Measurements from ENCODE around the gene MRPL51. TPM values are rescaled to one million over a fixed set of nuclear protein-coding genes. Genes with fewer than 3 reads are reported as not detected.
"Not testable (repeated sequence)": the region's sequence is repeated elsewhere in the genome, so short reads cannot be mapped to it uniquely, and the experiment has no call there.

The MRPL51 gene
- total RNA-seq, 1 donor from 2014 or later: 114 TPM

DNA sequence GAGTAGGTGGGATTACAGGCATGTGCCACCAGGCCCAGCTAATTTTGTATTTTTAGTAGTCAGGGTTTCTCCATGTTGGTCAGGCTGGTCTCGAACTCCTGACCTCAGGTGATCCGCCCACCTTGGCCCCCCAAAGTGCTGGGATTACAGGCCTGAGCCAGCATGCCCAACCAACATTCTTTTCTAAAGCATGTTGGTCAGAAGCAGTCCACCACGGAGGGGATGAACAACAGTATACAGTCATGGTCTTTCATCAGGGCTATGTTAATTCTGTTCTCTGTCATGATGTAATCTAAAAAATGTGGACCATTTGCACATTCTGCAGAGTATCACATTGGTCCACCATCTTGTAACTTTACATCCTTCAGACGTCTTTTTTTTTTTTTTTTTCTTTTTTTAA lies 3.6 kb downstream of the MRPL51 start:
- Histone ChIP-seq H3K27ac (no peak overlapping the region), H3K9me3 (no peaks in the 10 kb centered on the region), H3K36me3 (no peaks in the 10 kb centered on the region), H3K4me1 (peaks cover 10% of the 10 kb centered on the region), H3K27me3 (no peaks in the 10 kb centered on the region), H3K4me3 (no peak overlapping the region)
- TF ChIP-seq, protein P1, sequence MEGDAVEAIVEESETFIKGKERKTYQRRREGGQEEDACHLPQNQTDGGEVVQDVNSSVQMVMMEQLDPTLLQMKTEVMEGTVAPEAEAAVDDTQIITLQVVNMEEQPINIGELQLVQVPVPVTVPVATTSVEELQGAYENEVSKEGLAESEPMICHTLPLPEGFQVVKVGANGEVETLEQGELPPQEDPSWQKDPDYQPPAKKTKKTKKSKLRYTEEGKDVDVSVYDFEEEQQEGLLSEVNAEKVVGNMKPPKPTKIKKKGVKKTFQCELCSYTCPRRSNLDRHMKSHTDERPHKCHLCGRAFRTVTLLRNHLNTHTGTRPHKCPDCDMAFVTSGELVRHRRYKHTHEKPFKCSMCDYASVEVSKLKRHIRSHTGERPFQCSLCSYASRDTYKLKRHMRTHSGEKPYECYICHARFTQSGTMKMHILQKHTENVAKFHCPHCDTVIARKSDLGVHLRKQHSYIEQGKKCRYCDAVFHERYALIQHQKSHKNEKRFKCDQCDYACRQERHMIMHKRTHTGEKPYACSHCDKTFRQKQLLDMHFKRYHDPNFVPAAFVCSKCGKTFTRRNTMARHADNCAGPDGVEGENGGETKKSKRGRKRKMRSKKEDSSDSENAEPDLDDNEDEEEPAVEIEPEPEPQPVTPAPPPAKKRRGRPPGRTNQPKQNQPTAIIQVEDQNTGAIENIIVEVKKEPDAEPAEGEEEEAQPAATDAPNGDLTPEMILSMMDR (IDR thresholded peaks at IDR 0.05): no peak
- intact Hi-C loops (cut with DNase I): no loop called here
- ATAC-seq: no peak
- DNase-seq: no peak

DNA sequence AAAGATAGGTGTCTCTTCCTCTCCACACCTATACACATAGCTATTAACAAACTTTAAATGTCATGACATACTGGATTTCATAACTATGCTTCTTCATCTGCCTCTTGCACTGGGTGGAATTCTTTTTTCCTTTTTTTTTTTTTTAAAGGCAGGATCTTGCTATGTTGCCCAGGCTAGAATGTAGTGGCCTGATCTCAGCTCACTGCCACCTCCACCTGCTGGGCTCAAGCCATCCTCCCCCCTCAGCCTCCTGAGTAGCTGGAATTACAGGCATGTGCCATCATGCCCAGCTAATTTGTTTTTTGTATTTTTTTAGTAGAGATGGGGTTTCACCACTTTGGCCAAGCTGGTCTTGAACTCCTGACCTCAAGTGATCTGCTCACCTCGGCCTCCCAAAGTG lies 4.8 kb downstream of the MRPL51 start:
- Histone ChIP-seq H3K4me3 (no peak overlapping the region), H3K36me3 (no peaks in the 10 kb centered on the region), H3K27ac (no peak overlapping the region), H3K9me3 (no peaks in the 10 kb centered on the region), H3K4me1 (peaks cover 7% of the 10 kb centered on the region), H3K27me3 (no peaks in the 10 kb centered on the region)
- TF ChIP-seq, protein P1 (IDR thresholded peaks at IDR 0.05): no peak
- DNase-seq: no peak
- ATAC-seq: no peak
- intact Hi-C loops (cut with DNase I): no loop called here

DNA sequence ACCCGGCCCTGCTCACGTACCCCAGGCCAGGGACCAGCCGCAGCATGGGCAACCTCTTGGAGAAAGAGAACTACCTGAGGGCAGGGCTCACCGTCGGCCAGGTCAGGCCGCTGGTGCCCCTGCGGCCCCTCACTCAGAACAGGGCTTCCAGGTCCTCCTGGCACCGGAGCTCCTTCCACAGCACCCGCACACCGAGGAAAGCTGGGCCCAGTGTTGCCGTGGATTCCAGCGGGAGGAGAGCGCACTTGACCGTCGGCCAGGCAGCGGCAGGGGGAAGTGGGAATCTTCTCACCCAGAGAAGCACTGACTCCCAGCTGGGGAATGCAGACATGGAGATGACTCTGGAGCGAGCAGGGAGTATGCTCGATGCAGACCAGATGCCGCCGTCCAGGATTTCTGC lies 14.6 kb downstream of the MRPL51 start:
- H3K9me3 ChIP-seq: no peaks in the 10 kb centered on the region
- intact Hi-C loops (cut with DNase I): no loop called here
- DNase-seq (no peak), ATAC-seq (no peak)
- peaks cover 8% of the 10 kb centered on the region for H3K4me1 ChIP-seq
- no peaks in the 10 kb centered on the region for H3K27me3 ChIP-seq
- no peak overlapping the region for H3K27ac ChIP-seq
- H3K36me3 ChIP-seq: no peaks in the 10 kb centered on the region
- TF ChIP-seq, protein P1 (IDR thresholded peaks at IDR 0.05): no peak
- no peak overlapping the region for H3K4me3 ChIP-seq

DNA sequence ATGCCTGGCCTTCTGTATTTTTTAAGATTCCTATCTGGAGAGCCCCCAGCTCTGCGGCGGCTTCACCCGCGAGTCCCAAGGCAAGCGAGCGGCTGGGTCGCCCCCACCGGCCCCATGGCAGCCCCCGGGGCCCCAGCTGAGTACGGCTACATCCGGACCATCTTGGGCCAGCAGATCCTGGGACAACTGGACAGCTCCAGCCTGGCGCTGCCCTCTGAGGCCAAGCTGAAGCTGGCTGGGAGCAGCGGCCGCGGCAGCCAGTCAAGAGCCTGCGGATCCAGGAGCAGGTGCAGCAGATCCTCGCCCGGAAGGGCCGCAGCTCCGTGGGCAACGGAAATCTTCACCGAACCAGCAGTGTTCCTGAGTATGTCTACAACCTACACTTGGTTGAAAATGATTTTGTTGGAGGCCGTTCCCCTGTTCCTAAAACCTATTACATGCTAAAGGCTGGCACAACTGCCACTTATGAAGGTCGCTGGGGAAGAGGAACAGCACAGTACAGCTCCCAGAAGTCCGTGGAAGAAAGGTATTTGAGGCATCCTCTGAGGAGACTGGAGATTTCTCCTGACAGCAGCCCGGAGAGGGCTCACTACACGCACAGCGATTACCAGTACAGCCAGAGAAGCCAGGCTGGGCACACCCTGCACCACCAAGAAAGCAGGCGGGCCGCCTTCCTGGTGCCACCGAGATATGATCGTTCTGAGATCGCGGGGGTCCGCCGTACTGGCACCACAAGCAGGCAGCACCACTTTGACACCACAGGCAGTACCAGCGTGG lies 15.3 kb downstream of the MRPL51 start:
- intact Hi-C loops (cut with DNase I); DNase-seq; H3K9me3 ChIP-seq; H3K4me1 ChIP-seq; H3K27ac ChIP-seq; H3K27me3 ChIP-seq; H3K36me3 ChIP-seq; H3K4me3 ChIP-seq; ATAC-seq: not testable (repeated sequence)

DNA sequence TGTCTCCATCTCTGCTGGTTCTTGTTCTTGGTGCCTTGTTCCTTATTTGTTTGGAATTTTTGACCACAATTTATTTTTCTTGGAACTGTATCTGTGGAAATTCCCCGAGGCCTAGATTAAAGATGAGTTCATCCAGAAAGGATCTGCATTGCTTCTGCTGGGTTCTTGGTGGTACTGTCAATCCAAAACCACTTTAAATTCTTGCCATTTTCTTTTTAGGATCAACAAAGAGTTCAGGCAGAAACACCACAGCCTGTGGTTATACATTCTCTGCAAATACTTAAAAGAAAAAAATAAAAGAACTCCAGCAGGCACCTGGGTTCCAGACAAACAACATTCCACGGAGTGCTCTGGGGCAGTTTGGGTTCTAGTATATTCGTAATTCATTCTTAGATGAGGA lies 16.6 kb downstream of the MRPL51 start:
- Histone ChIP-seq H3K27ac (peak overlapping the region; percentile 24), H3K4me1 (peaks cover 8% of the 10 kb centered on the region), H3K4me3 (no peak overlapping the region), H3K9me3 (no peaks in the 10 kb centered on the region), H3K36me3 (no peaks in the 10 kb centered on the region), H3K27me3 (no peaks in the 10 kb centered on the region)
- DNase-seq (no peak), ATAC-seq (no peak)
- intact Hi-C loops (cut with DNase I): no loop called here
- TF ChIP-seq, protein P1 (IDR thresholded peaks at IDR 0.05): no peak

DNA sequence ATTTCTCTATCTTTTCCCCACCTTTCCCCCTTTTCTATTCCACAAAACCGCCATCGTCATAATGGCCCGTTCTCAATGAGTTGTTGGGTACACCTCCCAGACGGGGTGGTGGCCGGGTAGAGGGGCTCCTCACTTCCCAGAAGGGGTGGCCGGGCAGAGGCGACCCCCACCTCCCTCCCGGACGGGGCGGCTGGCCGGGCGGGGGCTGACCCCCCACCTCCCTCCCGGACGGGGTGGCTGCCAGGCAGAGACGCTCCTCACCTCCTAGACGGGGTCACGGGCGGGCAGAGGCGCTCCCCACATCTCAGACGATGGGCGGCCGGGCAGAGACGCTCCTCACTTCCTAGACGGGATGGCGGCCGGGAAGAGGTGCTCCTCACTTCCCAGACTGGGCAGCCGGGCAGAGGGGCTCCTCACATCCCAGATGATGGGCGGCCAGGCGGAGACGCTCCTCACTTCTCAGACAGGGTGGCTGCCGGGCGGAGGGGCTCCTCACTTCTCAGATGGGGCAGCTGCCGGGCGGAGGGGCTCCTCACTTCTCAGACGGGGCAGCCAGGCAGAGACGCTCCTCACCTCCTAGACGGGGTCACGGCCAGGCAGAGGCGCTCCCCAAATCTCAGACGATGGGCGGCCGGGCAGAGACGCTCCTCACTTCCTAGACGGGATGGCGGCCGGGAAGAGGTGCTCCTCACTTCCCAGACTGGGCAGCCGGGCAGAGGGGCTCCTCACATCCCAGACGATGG lies 17.7 kb downstream of the MRPL51 start:
- H3K4me3 ChIP-seq; intact Hi-C loops (cut with DNase I); H3K9me3 ChIP-seq; H3K27me3 ChIP-seq; DNase-seq; H3K36me3 ChIP-seq; ATAC-seq; H3K27ac ChIP-seq; H3K4me1 ChIP-seq: not testable (repeated sequence)
